A549 (cell line): ENCODE results near the gene FOCAD.

Experiments
- CBX8 ChIP-seq: fragments of 200-600 bp; sonication (generic); IDR thresholded peaks from 2 replicates; pipeline ENCODE4 v1.6.1; 2016
- CEBPB ChIP-seq, 2 experiments: fragments of >200 bp in 1 of 2; sonication (Bioruptor Twin) in 1 of 2; formaldehyde crosslinking in 1 of 2; IDR thresholded peaks; 2 replicates each; pipeline ENCODE4 v1.6.1; 2012 to 2016
- CHD2 ChIP-seq: fragments of 150-350 bp; IDR thresholded peaks from 2 replicates; pipeline ENCODE4 v1.6.1; 2014; ENCODE audit warnings: low read length; ENCODE audit not compliant: partially characterized antibody
- CTCF ChIP-seq: fragments of >200 bp; sonication (Bioruptor Twin); formaldehyde crosslinking; IDR thresholded peaks from 3 replicates; pipeline ENCODE4 v1.5.1; 2016
- KDM1A ChIP-seq: fragments of 200-600 bp; sonication (generic); IDR thresholded peaks from 2 replicates; pipeline ENCODE4 v1.6.1; 2016; ENCODE audit warnings: low read depth, mild to moderate bottlenecking
- MAFK ChIP-seq: fragments of 450-650 bp; IDR thresholded peaks from 2 replicates; pipeline ENCODE4 v1.6.1; 2014; ENCODE audit not compliant: partially characterized antibody
- MYC ChIP-seq: IDR thresholded peaks from 2 replicates; pipeline ENCODE4 v1.6.1; 2012; ENCODE audit warnings: mild to moderate bottlenecking, inconsistent platforms, low read length, improper control_type of control experiment, borderline replicate concordance
- PBX3 ChIP-seq: IDR thresholded peaks from 2 replicates; pipeline ENCODE4 v1.6.1; 2012
- POLR2A ChIP-seq: IDR thresholded peaks from 2 replicates; pipeline ENCODE4 v1.6.1; 2012; ENCODE audit warnings: mild to moderate bottlenecking, low read length
- RAD21 ChIP-seq, 2 experiments: fragments of >200 bp in 1 of 2; sonication (Bioruptor Twin) in 1 of 2; formaldehyde crosslinking in 1 of 2; IDR thresholded peaks in 1 of 2; conservative IDR thresholded peaks in 1 of 2; 2 replicates in 1 of 2; 3 replicates in 1 of 2; pipeline ENCODE4 v1.6.1; 2012 to 2018; ENCODE audit warnings: inconsistent platforms in 1 of 2
- RNF2 ChIP-seq: fragments of 200-600 bp; sonication (generic); IDR thresholded peaks from 2 replicates; pipeline ENCODE4 v1.6.1; 2016; ENCODE audit warnings: low read depth, mild to moderate bottlenecking, antibody characterized with exemption, moderate library complexity, borderline replicate concordance

GRCh38 chr9:20990867-20991266 lies 306.8 kb downstream of the FOCAD start:
- no peak for TF ChIP-seq PBX3
- TF ChIP-seq CTCF: no peak
- no peak for TF ChIP-seq POLR2A
- no peak for TF ChIP-seq MYC
- TF ChIP-seq CEBPB (IDR thresholded peaks at IDR 0.05): no peak
- no peak for TF ChIP-seq CHD2
- no peak for TF ChIP-seq RAD21 (conservative IDR thresholded peaks at IDR 0.05 in 1 of 2, IDR thresholded peaks at IDR 0.05 in 1 of 2)
- no peak for TF ChIP-seq CBX8
- no peak for TF ChIP-seq MAFK
- no peak for TF ChIP-seq KDM1A
- TF ChIP-seq RNF2: no peak
